ENCODE measurements around the gene ZBTB11. TPM values are rescaled to one million over a fixed set of nuclear protein-coding genes. Genes with fewer than 3 reads are reported as not detected.

Gene ZBTB11
- total RNA-seq: 10 to 100 TPM; 28.0 to 43.6 (median 35.9) TPM

GRCh38 chr3:101676765-101677435 lies at the start of gene ZBTB11:
TSS of gene ZBTB11 (minus strand) at chr3:101677132. CDS start at chr3:101676914, 218 bp downstream.
- Histone ChIP-seq H3K4me1 (peaks cover 10 to 18% of the 10 kb centered on the region in 2 donors), H3K27me3 (no peaks in the 10 kb centered on the region), H3K4me3 (replicated peaks in 1 of 3) (peak within 1 kb of the TSS; percentile 81 to 93 (median 88)), H3K9me3 (no peaks in the 10 kb centered on the region), H3K27ac (peak within 1 kb of the TSS; percentile 84 to 98 (median 97)), H3K36me3 (peaks cover 21 to 22% of the 10 kb centered on the region in 2 donors)
- intact Hi-C loops (cut with DNase I): loop anchor here (5.0 kb wide), 1 partner anchor 105 kb away; the partner anchor contains the start of gene PCNP
- TF ChIP-seq POLR2A (IDR thresholded peaks at IDR 0.05): peak; percentile 74 to 87
- peak in 5 of 6 experiments; percentile 11 to 66 (median 59) for TF ChIP-seq CTCF (IDR thresholded peaks at IDR 0.05)
- peak; percentile 100 for DNase-seq
- WGBS, 2 donors: 0 to 1% methylated on average over 16 to 45 of the region's 57 CpGs

GRCh38 chr3:101725890-101726275 lies 49.0 kb upstream of the ZBTB11 start:
- 17 to 24% methylated on average over 3 of the region's 3 CpGs for WGBS, 2 donors
- Histone ChIP-seq H3K36me3 (no peaks in the 10 kb centered on the region), H3K9me3 (no peaks in the 10 kb centered on the region), H3K4me3 (replicated peaks in 1 of 3) (peak overlapping the region in 1 of 3 donors; percentile 65), H3K27ac (no peak overlapping the region), H3K4me1 (no peaks in the 10 kb centered on the region), H3K27me3 (no peaks in the 10 kb centered on the region)
- DNase-seq: no peak
- TF ChIP-seq CTCF (IDR thresholded peaks at IDR 0.05) (no peak), POLR2A (IDR thresholded peaks at IDR 0.05) (no peak)
- intact Hi-C loops (cut with DNase I): loop anchor here (10.0 kb wide), 1 partner anchor 49 kb away; the partner anchor contains the start of gene NXPE3

GRCh38 chr3:101725194-101725889 lies 48.4 kb upstream of the ZBTB11 start:
- DNase-seq: peak; percentile 31 to 38
- intact Hi-C loops (cut with DNase I): loop anchor here (10.0 kb wide), 1 partner anchor 49 kb away; the partner anchor contains the start of gene NXPE3

GRCh38 chr3:101724329-101725193 lies 47.6 kb upstream of the ZBTB11 start, which contains the start of gene CEP97:
TSS of gene CEP97 (plus strand) at chr3:101724614. CDS start at chr3:101724677, 63 bp downstream.
- H3K36me3 ChIP-seq: no peaks in the 10 kb centered on the region
- intact Hi-C loops (cut with DNase I): loop anchor here (10.0 kb wide), 1 partner anchor 50 kb away; the partner anchor contains the start of gene NXPE3
- DNase-seq: peak; percentile 85 to 90
- 1% methylated on average over 33 to 37 of the region's 49 CpGs for WGBS, 2 donors
- TF ChIP-seq POLR2A (IDR thresholded peaks at IDR 0.05): peak in 1 of 2 donors; percentile 40
- TF ChIP-seq CTCF (IDR thresholded peaks at IDR 0.05): peak in 1 of 6 experiments; percentile 3
- no peaks in the 10 kb centered on the region for H3K4me1 ChIP-seq
- H3K27ac ChIP-seq: peak within 1 kb of the TSS in 2 of 3 donors; percentile 19 to 86
- H3K9me3 ChIP-seq: no peaks in the 10 kb centered on the region
- no peaks in the 10 kb centered on the region for H3K27me3 ChIP-seq
- H3K4me3 ChIP-seq (replicated peaks in 1 of 3): peak within 1 kb of the TSS; percentile 41 to 81 (median 65)

More at GRCh38 chr3:101725194-101725889, 48.4 kb upstream of the ZBTB11 start:
- Histone ChIP-seq H3K4me3 (replicated peaks in 1 of 3) (peak overlapping the region; percentile 41 to 81 (median 65)), H3K27me3 (no peaks in the 10 kb centered on the region), H3K27ac (peak overlapping the region in 2 of 3 donors; percentile 19 to 50), H3K4me1 (no peaks in the 10 kb centered on the region), H3K36me3 (no peaks in the 10 kb centered on the region), H3K9me3 (no peaks in the 10 kb centered on the region)
- TF ChIP-seq POLR2A (IDR thresholded peaks at IDR 0.05) (no peak), CTCF (IDR thresholded peaks at IDR 0.05) (no peak)
- 2% methylated on average over 18 to 19 of the region's 21 CpGs for WGBS, 2 donors
